ENCODE data around the gene PIM1.
A peak's percentile ranks its signal among the peaks of the same experiment; 100 is the strongest.
"Not testable (repeated sequence)": the region's sequence is repeated elsewhere in the genome, so short reads cannot be mapped to it uniquely, and the experiment has no call there.

Gene PIM1

GRCh38 chr6:37190159-37190535, 20.2 kb downstream of the PIM1 start:
- DNase-seq (ENCODE audit: low read depth) = no peak

GRCh38 chr6:37192666-37193065, 22.7 kb downstream of the PIM1 start:
- no peak for DNase-seq (ENCODE audit: low read depth)

- not testable (repeated sequence) for DNase-seq (ENCODE audit: low read depth)
These were observed 24.9 kb downstream of the PIM1 start for GRCh38 chr6:37194886-37195285.

- not testable (repeated sequence) for DNase-seq (ENCODE audit: low read depth)
These were observed 26.5 kb downstream of the PIM1 start for GRCh38 chr6:37196451-37196850.

GRCh38 chr6:37200085-37200484, 30.1 kb downstream of the PIM1 start:
- DNase-seq (ENCODE audit: low read depth) = no peak

GRCh38 chr6:37201726-37202125, 31.8 kb downstream of the PIM1 start:
- no peak for DNase-seq (ENCODE audit: low read depth)

- DNase-seq (ENCODE audit: low read depth) = no peak
These were observed 33.0 kb downstream of the PIM1 start for GRCh38 chr6:37202788-37203491.

GRCh38 chr6:37204014-37204751, 34.2 kb downstream of the PIM1 start:
- DNase-seq (ENCODE audit: low read depth) = peak; percentile 31

- DNase-seq (ENCODE audit: low read depth) = no peak
These were observed 35.4 kb downstream of the PIM1 start for GRCh38 chr6:37205175-37205996.

- no peak for DNase-seq (ENCODE audit: low read depth)
These were observed 36.0 kb downstream of the PIM1 start for GRCh38 chr6:37205997-37206340.

- no peak for DNase-seq (ENCODE audit: low read depth)
These were observed 36.7 kb downstream of the PIM1 start for GRCh38 chr6:37206622-37207021.

- DNase-seq (ENCODE audit: low read depth) = peak; percentile 56
These were observed 38.0 kb downstream of the PIM1 start for GRCh38 chr6:37207903-37208456.

GRCh38 chr6:37208793-37209192, 38.8 kb downstream of the PIM1 start:
- DNase-seq (ENCODE audit: low read depth) = no peak

- DNase-seq (ENCODE audit: low read depth) = no peak
These were observed 39.7 kb downstream of the PIM1 start for GRCh38 chr6:37209461-37210205.

- peak; percentile 73 for DNase-seq (ENCODE audit: low read depth)
These were observed 40.5 kb downstream of the PIM1 start for GRCh38 chr6:37210313-37210968.

- no peak for DNase-seq (ENCODE audit: low read depth)
These were observed 42.3 kb downstream of the PIM1 start for GRCh38 chr6:37212268-37212667.

- no peak for DNase-seq (ENCODE audit: low read depth)
These were observed 48.1 kb downstream of the PIM1 start for GRCh38 chr6:37218061-37218460.

- no peak for DNase-seq (ENCODE audit: low read depth)
These were observed 48.6 kb downstream of the PIM1 start for GRCh38 chr6:37218511-37218910.

- no peak for DNase-seq (ENCODE audit: low read depth)
These were observed 51.7 kb downstream of the PIM1 start for GRCh38 chr6:37221585-37222124.

- DNase-seq (ENCODE audit: low read depth) = peak; percentile 70
These were observed 52.4 kb downstream of the PIM1 start for GRCh38 chr6:37222125-37222967.
